ENCODE results near the gene SH2D1A. TPM values are rescaled to one million over a fixed set of nuclear protein-coding genes. Genes with fewer than 3 reads are reported as not detected.

The SH2D1A gene
- total RNA-seq, 1 donor from 2014 or later: not detected

GRCh38 chrX:124415115-124415800, 68.9 kb downstream of the SH2D1A start:
- no peak for DNase-seq (ENCODE audit: low read depth in 2 of 2)

GRCh38 chrX:124421898-124422655, 75.7 kb downstream of the SH2D1A start:
- DNase-seq (ENCODE audit: low read depth in 2 of 2): no peak

Other genes with a start within 250 kb of the SH2D1A start
- gene TEX13D, start 13.9 kb upstream of the SH2D1A start, total RNA-seq: not detected in 2 replicates

Measured in dermis microvascular lymphatic vessel endothelial cell (primary cell).